Central memory CD8-positive, alpha-beta T cell (primary cell): ENCODE results near the gene LNPK.

Experiments
- ATAC-seq: fragments of 150-1000 bp; cut with Tn5 transposase; replicated peaks from 2 replicates; pipeline ENCODE4 v1.10.0; 2022; ENCODE audit warnings: mild to moderate bottlenecking, moderate FRiP score, moderate number of reproducible peaks; ENCODE audit not compliant: poor library complexity, severe bottlenecking; ENCODE audit errors: extremely low read depth
- DNase-seq, 2 donors: peaks; one replicate each; pipeline ENCODE4 v3.0.0; 2021; ENCODE audit warnings: low spot score in 2 of 2
- H3K27ac Mint-ChIP-seq: one replicate; pipeline ENCODE4 v1.8.0; 2022; ENCODE audit warnings: low read depth, mild to moderate bottlenecking, moderate library complexity, mixed read lengths
- H3K27me3 Mint-ChIP-seq: one replicate; pipeline ENCODE4 v1.8.0; 2022; ENCODE audit warnings: mixed read lengths
- H3K36me3 Mint-ChIP-seq: one replicate; pipeline ENCODE4 v1.8.0; 2022; ENCODE audit warnings: mild to moderate bottlenecking, moderate library complexity, mixed read lengths; ENCODE audit not compliant: insufficient read depth
- H3K4me1 Mint-ChIP-seq: one replicate; pipeline ENCODE4 v1.8.0; 2022; ENCODE audit warnings: mixed read lengths
- H3K4me3 Mint-ChIP-seq: one replicate; pipeline ENCODE4 v1.8.0; 2022; ENCODE audit warnings: mild to moderate bottlenecking, moderate library complexity, mixed read lengths
- H3K9me3 Mint-ChIP-seq: one replicate; pipeline ENCODE4 v1.8.0; 2022; ENCODE audit warnings: mixed read lengths

LNPK gene, protein sequence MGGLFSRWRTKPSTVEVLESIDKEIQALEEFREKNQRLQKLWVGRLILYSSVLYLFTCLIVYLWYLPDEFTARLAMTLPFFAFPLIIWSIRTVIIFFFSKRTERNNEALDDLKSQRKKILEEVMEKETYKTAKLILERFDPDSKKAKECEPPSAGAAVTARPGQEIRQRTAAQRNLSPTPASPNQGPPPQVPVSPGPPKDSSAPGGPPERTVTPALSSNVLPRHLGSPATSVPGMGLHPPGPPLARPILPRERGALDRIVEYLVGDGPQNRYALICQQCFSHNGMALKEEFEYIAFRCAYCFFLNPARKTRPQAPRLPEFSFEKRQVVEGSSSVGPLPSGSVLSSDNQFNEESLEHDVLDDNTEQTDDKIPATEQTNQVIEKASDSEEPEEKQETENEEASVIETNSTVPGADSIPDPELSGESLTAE

DNA sequence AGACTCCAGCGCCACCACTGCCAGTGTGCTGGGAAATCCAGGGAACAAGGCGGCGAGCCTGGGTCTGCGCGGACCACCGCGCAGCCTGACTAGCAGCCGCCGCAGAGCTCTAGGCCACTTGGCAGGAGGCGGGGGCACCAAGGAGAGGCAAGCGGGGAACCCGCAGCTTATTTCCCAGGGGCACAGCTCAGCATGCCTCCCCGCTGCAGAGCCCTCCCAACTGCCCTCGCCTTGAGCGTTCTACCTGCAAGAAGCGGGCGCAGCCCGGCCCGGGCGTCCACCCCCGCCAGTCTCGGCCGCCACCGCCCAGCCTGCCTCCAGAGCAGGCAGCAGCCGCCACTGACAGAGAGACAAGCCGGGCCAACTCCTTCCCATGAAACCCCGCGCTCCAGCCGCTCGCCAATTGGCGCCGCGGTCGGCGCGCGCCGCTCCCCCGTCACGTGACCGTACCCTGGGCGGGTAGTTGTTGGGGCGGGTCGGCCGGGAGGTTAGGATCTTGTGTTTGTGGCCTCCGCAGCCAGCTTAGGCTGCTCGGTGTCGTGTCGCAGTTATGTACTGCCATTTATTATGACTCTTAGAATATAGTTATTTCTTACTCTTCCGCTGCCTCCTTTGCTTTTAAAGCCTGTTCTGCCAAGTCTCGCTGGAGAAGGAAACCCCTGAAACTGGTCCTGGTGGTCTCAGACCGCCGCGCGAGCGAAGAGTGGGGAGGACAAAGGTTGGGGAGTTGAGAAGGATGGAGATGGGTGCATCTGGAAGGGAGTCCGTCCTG, at the start of gene LNPK:
LNPK (minus strand) TSS at position 352 of the 772 bp plus-strand sequence. CDS start 6,683 bp downstream, outside the sequence.
- H3K27ac Mint-ChIP-seq: peak within 1 kb of the TSS; percentile 97
- peak within 1 kb of the TSS; percentile 90 for H3K4me3 Mint-ChIP-seq
- H3K27me3 Mint-ChIP-seq: no peaks in the 10 kb centered on the region
- ATAC-seq (peak; percentile 94), DNase-seq (peak; percentile 86 to 88)
- H3K9me3 Mint-ChIP-seq: no peaks in the 10 kb centered on the region
- H3K4me1 Mint-ChIP-seq: peaks cover 25% of the 10 kb centered on the region
- peaks cover 10% of the 10 kb centered on the region for H3K36me3 Mint-ChIP-seq

DNA sequence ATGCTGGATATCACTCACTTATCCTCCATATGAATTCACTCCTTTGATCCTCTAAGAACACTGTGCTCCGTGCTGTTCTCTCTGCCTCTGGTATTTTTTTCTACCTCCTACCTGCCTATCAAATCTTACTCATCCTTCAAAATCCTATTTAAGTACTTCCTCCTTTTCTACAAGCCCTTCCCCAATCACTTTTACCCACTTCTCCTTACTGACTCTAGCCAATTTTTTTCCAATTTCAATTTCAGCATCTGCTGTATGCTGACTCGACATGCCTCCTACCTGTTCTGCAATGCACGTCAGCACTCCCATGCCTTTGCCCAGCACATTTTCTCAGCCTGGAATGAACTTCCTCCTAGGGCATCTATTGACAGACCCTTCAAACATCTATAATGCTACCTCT, 37.3 kb upstream of the LNPK start:
- ATAC-seq (no peak), DNase-seq (no peak)
- H3K27me3 Mint-ChIP-seq: peaks cover 65% of the 10 kb centered on the region
- no peaks in the 10 kb centered on the region for H3K4me1 Mint-ChIP-seq
- H3K27ac Mint-ChIP-seq: no peak overlapping the region
- H3K9me3 Mint-ChIP-seq: no peaks in the 10 kb centered on the region
- H3K36me3 Mint-ChIP-seq: no peaks in the 10 kb centered on the region
- H3K4me3 Mint-ChIP-seq: no peak overlapping the region

DNA sequence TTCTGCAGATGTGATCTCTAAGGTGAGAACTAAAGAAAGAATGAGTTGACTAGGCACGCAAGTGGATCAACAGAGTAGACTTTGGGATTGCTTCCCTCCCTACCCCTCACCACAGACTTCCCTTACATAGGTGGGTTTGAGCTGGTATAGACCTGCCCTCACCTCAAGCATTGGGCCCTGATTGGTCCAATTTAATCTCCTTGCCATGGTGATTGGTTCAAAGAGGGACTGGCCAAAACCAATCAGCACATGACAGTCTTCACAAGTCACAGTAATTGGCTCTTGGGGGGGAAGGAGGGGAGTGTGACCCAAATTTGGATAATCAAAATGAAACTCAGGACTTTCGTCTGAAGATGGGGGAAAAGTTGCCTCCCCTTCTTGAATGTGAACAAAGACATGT, 36.6 kb upstream of the LNPK start:
- Mint-ChIP-seq H3K27ac (no peak overlapping the region), H3K9me3 (no peaks in the 10 kb centered on the region), H3K4me3 (no peak overlapping the region), H3K27me3 (peaks cover 70% of the 10 kb centered on the region), H3K36me3 (no peaks in the 10 kb centered on the region), H3K4me1 (no peaks in the 10 kb centered on the region)
- ATAC-seq: no peak
- DNase-seq: no peak

DNA sequence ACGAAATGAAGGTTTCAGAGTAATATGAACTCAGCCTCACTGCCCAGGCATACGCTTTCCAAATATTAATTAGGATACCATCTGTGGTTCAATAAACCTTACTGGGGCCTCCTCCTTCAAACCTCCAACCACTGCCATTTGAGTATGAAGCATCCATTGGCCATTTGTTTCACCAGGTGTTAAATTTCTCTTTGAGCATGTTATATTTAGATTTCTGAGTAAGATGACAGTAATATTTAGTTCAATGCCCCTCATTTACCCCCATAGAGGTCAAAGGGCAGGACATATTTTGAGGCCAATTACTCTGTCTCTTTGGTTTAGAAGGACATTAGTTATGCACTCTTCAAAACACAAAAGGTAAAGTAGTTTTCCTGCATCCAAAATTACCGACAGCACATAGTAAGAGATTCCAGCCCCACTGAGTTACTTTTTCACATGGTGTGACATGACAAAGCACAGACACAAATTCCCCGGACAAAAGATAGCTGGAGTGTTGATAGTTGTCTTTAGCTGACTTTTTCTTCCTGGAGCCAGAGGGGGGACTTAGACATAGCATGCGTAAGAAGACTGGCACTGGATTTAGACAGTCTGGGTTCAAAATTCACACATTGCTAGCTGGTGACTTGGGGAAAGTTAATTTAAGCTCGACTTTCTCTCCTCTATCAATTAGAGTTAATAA, 33.1 kb upstream of the LNPK start:
- DNase-seq (no peak), ATAC-seq (no peak)
- Mint-ChIP-seq H3K4me3 (no peak overlapping the region), H3K27me3 (peaks cover 39% of the 10 kb centered on the region), H3K9me3 (no peaks in the 10 kb centered on the region), H3K4me1 (no peaks in the 10 kb centered on the region), H3K36me3 (no peaks in the 10 kb centered on the region), H3K27ac (no peak overlapping the region)

DNA sequence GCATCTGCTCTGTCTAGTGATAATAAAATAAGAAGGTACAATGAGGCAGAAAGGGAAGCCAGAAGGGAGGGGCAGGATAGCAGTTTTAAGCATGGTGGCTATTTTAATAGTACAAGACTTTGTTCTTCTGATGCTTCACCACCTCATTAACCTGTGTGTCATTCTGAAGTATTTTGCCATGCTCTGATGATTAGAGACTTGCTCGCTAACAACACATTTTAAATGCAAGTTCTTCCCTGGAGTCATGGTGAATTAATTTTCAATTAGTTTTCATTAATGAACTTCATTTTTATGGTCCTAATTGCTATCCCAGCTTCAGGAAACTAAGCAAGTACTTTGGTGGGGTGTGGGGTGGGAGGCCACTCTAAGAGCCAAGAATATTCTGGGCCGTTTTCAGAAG, 25.7 kb upstream of the LNPK start:
- Mint-ChIP-seq H3K4me1 (no peaks in the 10 kb centered on the region), H3K4me3 (no peak overlapping the region), H3K36me3 (no peaks in the 10 kb centered on the region), H3K27ac (no peak overlapping the region), H3K27me3 (peaks cover 46% of the 10 kb centered on the region), H3K9me3 (no peaks in the 10 kb centered on the region)
- ATAC-seq (no peak), DNase-seq (no peak)

DNA sequence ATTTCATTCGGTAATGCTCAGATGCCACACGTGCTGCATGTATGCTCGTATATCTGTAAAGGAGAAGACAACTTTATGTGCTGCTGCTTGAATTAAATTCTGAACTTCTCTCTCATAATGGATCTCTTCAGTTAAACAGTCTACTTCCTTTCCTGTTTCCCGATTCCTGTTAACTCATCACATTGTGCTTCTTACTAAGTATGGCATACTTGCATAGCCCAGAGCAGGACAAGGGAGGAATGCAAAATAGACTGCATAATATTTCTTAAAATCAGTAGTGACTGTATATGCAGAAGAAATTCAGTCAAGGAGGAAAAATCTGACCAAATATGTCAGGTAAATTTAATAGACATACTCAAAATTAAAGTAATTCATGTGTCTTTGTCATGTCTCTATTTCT, 23.9 kb upstream of the LNPK start:
- no peaks in the 10 kb centered on the region for H3K4me1 Mint-ChIP-seq
- H3K4me3 Mint-ChIP-seq: no peak overlapping the region
- peaks cover 57% of the 10 kb centered on the region for H3K27me3 Mint-ChIP-seq
- no peaks in the 10 kb centered on the region for H3K36me3 Mint-ChIP-seq
- H3K9me3 Mint-ChIP-seq: no peaks in the 10 kb centered on the region
- no peak overlapping the region for H3K27ac Mint-ChIP-seq
- DNase-seq (no peak), ATAC-seq (no peak)

DNA sequence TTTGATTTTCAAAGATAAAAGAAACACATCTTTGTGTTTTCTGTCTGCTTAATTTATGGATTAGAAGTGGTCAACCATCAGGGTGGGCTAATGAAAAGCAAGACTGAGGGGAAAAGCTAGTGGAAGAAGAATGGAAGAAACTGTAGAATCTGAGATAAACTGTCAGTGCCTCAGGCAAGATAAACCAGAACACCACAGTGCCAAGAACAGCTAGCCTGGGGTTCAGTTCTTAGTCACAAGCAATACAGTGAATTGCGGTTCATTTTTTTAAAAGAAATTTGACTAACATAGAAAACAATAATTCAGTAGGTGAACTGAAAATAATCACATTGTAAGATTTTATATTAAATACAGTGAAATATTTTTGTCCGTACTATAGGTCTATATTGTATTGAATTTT, 22.0 kb upstream of the LNPK start:
- Mint-ChIP-seq H3K27me3 (peaks cover 76% of the 10 kb centered on the region), H3K36me3 (no peaks in the 10 kb centered on the region), H3K27ac (no peak overlapping the region), H3K9me3 (no peaks in the 10 kb centered on the region), H3K4me1 (no peaks in the 10 kb centered on the region), H3K4me3 (no peak overlapping the region)
- ATAC-seq (no peak), DNase-seq (no peak)

DNA sequence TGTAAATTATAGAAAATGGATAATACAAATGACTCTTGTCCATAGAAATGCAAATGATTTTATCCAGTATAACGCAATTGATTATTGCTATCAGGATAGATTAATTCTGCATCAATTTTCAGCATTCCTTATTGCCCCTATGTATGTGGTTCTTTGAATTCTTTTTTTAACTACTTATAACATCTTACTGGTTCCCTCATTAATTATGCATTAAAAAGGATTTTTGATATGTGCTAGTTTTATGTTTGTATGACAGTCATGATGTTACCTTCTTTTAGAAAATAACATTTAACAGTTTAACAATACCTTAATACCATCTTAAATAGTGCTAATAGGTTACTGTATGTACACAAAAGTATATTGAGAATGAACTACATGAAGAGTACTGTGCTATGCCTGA, 20.0 kb upstream of the LNPK start:
- Mint-ChIP-seq H3K27me3 (peaks cover 67% of the 10 kb centered on the region), H3K9me3 (no peaks in the 10 kb centered on the region), H3K4me3 (no peak overlapping the region), H3K4me1 (no peaks in the 10 kb centered on the region), H3K36me3 (no peaks in the 10 kb centered on the region), H3K27ac (no peak overlapping the region)
- no peak for ATAC-seq
- no peak for DNase-seq

DNA sequence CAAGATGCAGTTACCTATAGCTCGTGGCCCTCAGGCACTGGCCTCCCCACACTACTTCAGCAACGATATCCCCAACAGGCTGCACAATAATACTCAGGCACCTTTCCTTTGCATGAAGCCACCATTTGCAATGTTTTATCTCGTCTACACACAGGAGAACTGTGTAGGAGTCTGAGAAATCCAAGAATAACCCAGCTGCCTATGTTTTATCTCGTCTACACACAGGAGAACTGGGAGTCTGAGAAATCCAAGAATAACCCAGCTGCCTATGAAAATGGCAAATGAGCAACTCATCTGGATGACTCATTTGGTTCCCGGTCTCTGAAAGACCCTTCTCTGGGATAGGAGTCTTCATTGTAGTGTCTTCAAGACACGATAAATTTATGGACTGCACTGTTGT, 18.3 kb upstream of the LNPK start:
- Mint-ChIP-seq H3K27me3 (peaks cover 64% of the 10 kb centered on the region), H3K9me3 (no peaks in the 10 kb centered on the region), H3K4me1 (no peaks in the 10 kb centered on the region), H3K36me3 (no peaks in the 10 kb centered on the region), H3K4me3 (no peak overlapping the region), H3K27ac (no peak overlapping the region)
- DNase-seq (no peak), ATAC-seq (no peak)

DNA sequence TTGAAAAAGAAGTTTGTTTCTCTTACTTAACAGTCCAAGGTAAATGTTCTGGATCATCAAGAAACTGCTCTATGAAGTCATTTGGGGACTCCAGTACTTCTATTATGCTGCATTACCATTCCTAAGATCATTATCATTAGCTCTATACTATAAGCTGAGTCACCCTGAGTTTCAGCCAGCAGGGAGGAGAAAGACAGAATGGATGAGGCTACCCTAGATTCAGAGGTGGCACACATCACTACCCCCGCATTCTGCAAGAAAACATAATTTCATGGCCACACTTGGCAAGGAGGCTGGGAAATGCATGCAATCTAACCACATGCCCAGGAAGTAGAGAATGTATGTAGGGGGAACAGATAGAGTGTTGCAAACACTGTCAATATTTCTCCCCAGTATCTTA, 16.6 kb upstream of the LNPK start:
- Mint-ChIP-seq H3K9me3 (no peaks in the 10 kb centered on the region), H3K27me3 (peaks cover 61% of the 10 kb centered on the region), H3K36me3 (no peaks in the 10 kb centered on the region), H3K27ac (no peak overlapping the region), H3K4me1 (no peaks in the 10 kb centered on the region), H3K4me3 (no peak overlapping the region)
- ATAC-seq (no peak), DNase-seq (no peak)

DNA sequence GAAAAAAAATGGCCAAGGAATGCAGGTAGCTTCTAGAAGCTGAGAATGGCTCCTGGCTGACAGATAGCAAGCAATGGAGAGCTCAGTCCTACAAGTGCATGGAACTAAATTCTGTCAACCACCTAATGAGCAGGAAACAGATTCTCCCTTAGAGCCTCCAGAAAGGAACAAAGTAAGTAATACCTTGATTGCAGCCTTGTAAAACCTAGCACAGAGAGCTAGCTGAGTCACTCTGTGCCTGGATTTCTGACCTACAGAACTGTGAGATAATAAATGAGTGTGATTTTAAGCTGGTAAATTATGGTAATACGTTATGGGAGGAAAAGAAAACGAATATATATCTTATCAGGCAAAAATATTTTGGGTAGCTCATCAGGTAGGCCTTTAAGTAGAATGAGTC, 7.4 kb upstream of the LNPK start:
- no peaks in the 10 kb centered on the region for H3K9me3 Mint-ChIP-seq
- ATAC-seq: no peak
- H3K27me3 Mint-ChIP-seq: peaks cover 15% of the 10 kb centered on the region
- no peak overlapping the region for H3K27ac Mint-ChIP-seq
- H3K4me1 Mint-ChIP-seq: no peaks in the 10 kb centered on the region
- DNase-seq: no peak
- H3K4me3 Mint-ChIP-seq: no peak overlapping the region
- H3K36me3 Mint-ChIP-seq: no peaks in the 10 kb centered on the region

DNA sequence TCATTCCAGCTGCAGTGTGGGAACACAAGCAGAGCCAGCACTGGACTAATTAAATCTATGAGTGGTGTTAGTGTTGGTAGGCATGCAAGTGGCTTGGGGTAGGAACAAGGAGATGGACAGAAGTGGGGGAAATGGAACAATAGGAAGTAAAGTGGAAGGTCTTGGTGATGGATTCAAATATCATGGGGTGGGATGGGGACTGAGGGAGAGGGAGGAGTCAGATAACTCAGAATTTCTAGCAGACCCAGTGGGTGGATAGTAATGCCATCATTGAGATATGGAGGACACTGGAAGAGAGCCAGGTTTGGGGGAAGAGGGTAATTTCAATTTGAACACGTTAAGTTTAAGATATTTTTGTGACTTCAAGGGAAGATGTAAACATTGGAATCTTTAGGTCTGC, 2.9 kb upstream of the LNPK start:
- ATAC-seq: no peak
- H3K27me3 Mint-ChIP-seq: no peaks in the 10 kb centered on the region

More for the DNA sequence above, 2.9 kb upstream of the LNPK start:
- Mint-ChIP-seq H3K9me3 (no peaks in the 10 kb centered on the region), H3K36me3 (peaks cover 10% of the 10 kb centered on the region), H3K27ac (no peak overlapping the region), H3K4me3 (no peak overlapping the region), H3K4me1 (peaks cover 17% of the 10 kb centered on the region)
- no peak for DNase-seq
